Kidney (tissue), 14 donors: ENCODE data around the gene CDX1. TPM values are rescaled to one million over a fixed set of nuclear protein-coding genes. Genes with fewer than 3 reads are reported as not detected.
A peak's percentile ranks its signal among the peaks of the same experiment; 100 is the strongest.

Experiments used
- DNase-seq, 5 donors: peaks; one replicate each; pipeline ENCODE4 v3.0.0-alpha.2; 2013 to 2020
- FAIRE-seq: peaks from 2 replicates; lab custom pipeline; 2012; peaks lifted over from hg19 to GRCh38; lab: Jason Lieb, UNC
- H3K27ac ChIP-seq, 2 donors: one replicate each; pipeline ENCODE4 v1.7.0; 2013; ENCODE audit warnings: low read depth in 2 of 2, low read length in 2 of 2, inconsistent platforms in 1 of 2
- H3K27me3 ChIP-seq: one replicate; pipeline ENCODE4 v1.7.1; 2013; ENCODE audit warnings: low read length, inconsistent platforms; ENCODE audit not compliant: control insufficient read depth, insufficient read depth
- H3K36me3 ChIP-seq, 3 donors: one replicate each; pipeline versions ENCODE4 v1.7.0 to v1.7.1; 2013; ENCODE audit warnings: low read length in 3 of 3, control low read depth in 1 of 3, inconsistent platforms in 1 of 3; ENCODE audit not compliant: insufficient read depth in 3 of 3, control insufficient read depth in 2 of 3
- H3K4me1 ChIP-seq, 3 donors: one replicate each; pipeline versions ENCODE4 v1.7.0 to v1.7.1; 2013; ENCODE audit warnings: low read length in 3 of 3, inconsistent platforms in 1 of 3, low read depth in 1 of 3; ENCODE audit not compliant: control insufficient read depth in 2 of 3, insufficient read depth in 2 of 3
- H3K4me3 ChIP-seq, 3 donors: one replicate each; pipeline versions ENCODE4 v1.7.0 to v1.8.1; 2013; ENCODE audit warnings: low read length in 3 of 3, control low read depth in 1 of 3, inconsistent platforms in 1 of 3
- H3K9ac ChIP-seq, 3 donors: one replicate each; pipeline versions ENCODE4 v1.7.0 to v1.7.1; 2013; ENCODE audit warnings: low read length in 3 of 3, control low read depth in 1 of 3, inconsistent platforms in 1 of 3
- H3K9me3 ChIP-seq, 3 donors: one replicate each; pipeline versions ENCODE4 v1.7.0 to v1.7.1; 2013; ENCODE audit warnings: low read length in 3 of 3, control low read depth in 1 of 3, inconsistent platforms in 1 of 3; ENCODE audit not compliant: control insufficient read depth in 2 of 3, insufficient read depth in 1 of 3
- CTCF ChIP-seq: IDR thresholded peaks from 3 replicates; pipeline ENCODE4 v1.5.1; 2012; ENCODE audit warnings: mild to moderate bottlenecking, moderate library complexity, borderline replicate concordance; ENCODE audit not compliant: insufficient read depth; ENCODE audit errors: extremely low read depth
- intact Hi-C: fragments of 100-400 bp; cut with DNase I; formaldehyde crosslinking; loops from one replicate; pipeline ENCODE4 v1.11.1; 2022
- polyA plus RNA-seq: library from polyadenylated mRNA; stranded (reverse); fragments of 350-450 nt; fragmentation: Illumina TruSeq; extraction: RNeasy Lipid Tissue Mini Kit (QIAGEN cat#74804); gene quantifications from one replicate; pipeline ENCODE4 v1.2.3, GENCODE V29; 2014; ENCODE audit warnings: low read depth, low replicate concordance; ENCODE audit not compliant: insufficient read depth
- total RNA-seq: library from RNA; stranded (reverse); fragmentation: NEBNext Ultra II Directional; extraction: Animal tissue kit (Norgen Biotek cat#: 25700); gene quantifications from one replicate; pipeline ENCODE4 v1.2.1, GENCODE V29; 2021
- donor health status: control.
- donor health status: control.
- donor health status: control.
- donor health status: control.
- donor health status: control.
- donor health status: DM: yes; HTN: yes; CAD: no.
- donor health status: Normal renal cell carcinoma (clear cell type).

The CDX1 gene
- total and polyA plus RNA-seq, 2 donors from 2014 or later = 0.39 TPM; not detected in 1

DNA sequence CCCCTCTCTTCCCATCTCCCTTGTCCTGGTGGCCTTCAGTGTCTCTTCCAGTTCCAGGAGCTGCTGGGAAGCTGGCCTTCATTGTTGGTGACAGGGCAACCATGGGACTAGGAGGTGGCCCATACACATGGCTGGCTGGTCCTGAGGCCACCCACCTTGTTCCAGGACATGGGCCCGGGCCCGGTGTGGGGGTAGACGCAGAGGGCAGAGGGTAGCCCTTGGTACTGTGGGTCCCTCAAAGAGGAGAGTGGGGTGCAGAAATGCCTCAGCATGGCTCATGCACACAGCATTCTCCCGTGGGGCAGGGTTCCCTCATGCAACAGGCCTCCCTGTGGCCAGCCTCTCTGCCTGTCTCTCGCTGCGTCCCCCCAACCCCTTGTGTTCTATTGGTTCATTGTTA is 44.1 kb downstream of the CDX1 start:
- Histone ChIP-seq H3K9ac (no peak overlapping the region), H3K27me3 (no peaks in the 10 kb centered on the region), H3K36me3 (no peaks in the 10 kb centered on the region), H3K4me3 (no peak overlapping the region), H3K4me1 (no peaks in the 10 kb centered on the region), H3K27ac (no peak overlapping the region), H3K9me3 (no peaks in the 10 kb centered on the region)
- TF ChIP-seq CTCF = no peak
- FAIRE-seq (no peak), DNase-seq (peak in 1 of 5 donors; percentile 52)
- intact Hi-C loops = no loop called here

DNA sequence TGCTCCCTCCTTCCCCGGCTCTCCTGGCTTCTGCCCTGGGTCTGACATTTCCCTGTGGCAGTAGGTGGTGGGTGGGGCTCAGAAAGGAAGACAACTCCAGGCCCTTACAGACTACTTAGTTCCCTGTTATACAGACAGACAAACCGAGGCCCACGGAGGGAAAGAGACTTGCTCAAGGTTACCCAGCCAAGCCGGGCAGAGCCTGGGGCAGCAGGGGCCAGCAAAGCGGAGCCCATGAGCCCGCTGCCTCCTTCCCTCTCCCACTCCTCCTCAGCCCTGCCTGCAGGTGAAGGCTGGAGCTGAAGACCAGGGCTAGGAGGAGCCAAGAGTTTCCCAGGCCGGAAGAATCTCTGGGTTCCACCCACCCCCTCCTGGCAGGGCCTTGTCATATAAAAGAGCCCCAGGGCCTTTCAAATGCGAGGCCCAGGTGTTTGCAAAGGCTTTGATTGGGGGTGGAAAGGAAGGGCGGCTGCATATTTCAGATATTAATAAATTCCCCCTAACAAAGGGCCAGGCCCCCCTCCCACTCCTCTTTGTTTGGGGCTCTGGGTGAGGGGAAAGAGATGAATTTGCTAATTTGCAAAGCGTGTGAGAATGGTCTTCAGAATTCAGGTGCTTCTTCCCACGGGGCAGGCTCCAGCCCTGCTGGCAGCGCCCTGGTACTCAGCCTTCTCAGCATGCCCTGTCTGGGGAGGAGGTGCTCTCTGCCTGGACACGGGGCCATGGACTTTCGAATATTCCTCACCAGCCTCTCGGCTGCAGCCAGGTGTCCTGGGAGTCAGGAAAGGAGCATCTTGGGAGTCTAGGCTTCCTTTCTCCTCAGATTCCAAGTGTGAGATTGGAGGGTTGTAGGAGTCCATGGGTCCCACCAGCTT is 44.8 kb downstream of the CDX1 start:
- no peaks in the 10 kb centered on the region for H3K27me3 ChIP-seq
- no peaks in the 10 kb centered on the region for H3K36me3 ChIP-seq
- H3K9me3 ChIP-seq = no peaks in the 10 kb centered on the region
- no peak overlapping the region for H3K9ac ChIP-seq
- no peak overlapping the region for H3K4me3 ChIP-seq
- intact Hi-C loops = no loop called here
- no peak overlapping the region for H3K27ac ChIP-seq
- FAIRE-seq (no peak), DNase-seq (peak in 3 of 5 donors; percentile 26 to 57 (median 45))
- H3K4me1 ChIP-seq = no peaks in the 10 kb centered on the region
- TF ChIP-seq CTCF = no peak

GRCh38 chr5:150213530-150213929 is 47.0 kb downstream of the CDX1 start:
- H3K9me3 ChIP-seq = no peaks in the 10 kb centered on the region
- no peak for TF ChIP-seq CTCF
- H3K4me1 ChIP-seq = no peaks in the 10 kb centered on the region
- H3K27ac ChIP-seq = no peak overlapping the region
- intact Hi-C loops = no loop called here
- H3K36me3 ChIP-seq = no peaks in the 10 kb centered on the region
- DNase-seq = peak in 1 of 5 donors; percentile 45
- no peaks in the 10 kb centered on the region for H3K27me3 ChIP-seq
- no peak overlapping the region for H3K4me3 ChIP-seq
- H3K9ac ChIP-seq = no peak overlapping the region
- FAIRE-seq = no peak
